Activated CD4-positive, alpha-beta T cell treated with anti-CD3 and anti-CD28 coated beads for 4 hours (primary cell): ENCODE results near the gene PTPRA.
"Not testable (repeated sequence)": the region's sequence is repeated elsewhere in the genome, so short reads cannot be mapped to it uniquely, and the experiment has no call there.

Experiments
- DNase-seq, 2 donors: peaks; one replicate each; pipeline ENCODE4 v3.0.0-alpha.2; 2020

The PTPRA gene

GRCh38 chr20:3045816-3046676, 172.8 kb downstream of the PTPRA start, which contains the start of gene MRPS26:
Gene MRPS26, plus strand, starts transcription at chr20:3046052. Its CDS starts 17 bp downstream, at chr20:3046069.
- peak; percentile 76 to 79 for DNase-seq

- peak in 1 of 2 donors; percentile 11 for DNase-seq
Measured at GRCh38 chr20:3046677-3047462, 173.6 kb downstream of the PTPRA start.

GRCh38 chr20:3047486-3048419, 174.5 kb downstream of the PTPRA start:
- no peak for DNase-seq

GRCh38 chr20:3051385-3052019, 178.2 kb downstream of the PTPRA start:
- DNase-seq: no peak

GRCh38 chr20:3059489-3059888, 186.2 kb downstream of the PTPRA start:
- no peak for DNase-seq

GRCh38 chr20:3064119-3064518, 190.8 kb downstream of the PTPRA start:
- DNase-seq: not testable (repeated sequence)

GRCh38 chr20:3067139-3068014, 194.1 kb downstream of the PTPRA start:
- DNase-seq: no peak

- no peak for DNase-seq
Measured at GRCh38 chr20:3068075-3068474, 194.8 kb downstream of the PTPRA start.

- DNase-seq: peak in 1 of 2 donors; percentile 48
Measured at GRCh38 chr20:3068986-3069900, 196.0 kb downstream of the PTPRA start.

- DNase-seq: no peak
Measured at GRCh38 chr20:3070725-3071124, 197.4 kb downstream of the PTPRA start.

- DNase-seq: no peak
Measured at GRCh38 chr20:3071266-3071609, 198.0 kb downstream of the PTPRA start.

- DNase-seq: peak; percentile 74 to 79
Measured at GRCh38 chr20:3071610-3072529, 198.6 kb downstream of the PTPRA start, which contains the start of gene OXT. Gene OXT, plus strand, starts transcription at chr20:3071620. Its CDS starts 36 bp downstream, at chr20:3071656.

- no peak for DNase-seq
Measured at GRCh38 chr20:3072530-3073250, 199.4 kb downstream of the PTPRA start.

GRCh38 chr20:3073251-3073643, 200.0 kb downstream of the PTPRA start:
- DNase-seq: not testable (repeated sequence)

- DNase-seq: no peak
Measured at GRCh38 chr20:3074812-3075211, 201.5 kb downstream of the PTPRA start.

- DNase-seq: not testable (repeated sequence)
Measured at GRCh38 chr20:3075315-3075714, 202.0 kb downstream of the PTPRA start.

GRCh38 chr20:3077618-3078134, 204.4 kb downstream of the PTPRA start:
- no peak for DNase-seq

GRCh38 chr20:3080939-3081388, 207.7 kb downstream of the PTPRA start:
- no peak for DNase-seq
